Measurements from ENCODE around the gene TSHZ1.

Gene TSHZ1

GRCh38 chr18:75223687-75224347 lies 13.2 kb downstream of the TSHZ1 start:
- DNase-seq = no peak

GRCh38 chr18:75226286-75226955 lies 15.8 kb downstream of the TSHZ1 start:
- no peak for DNase-seq

GRCh38 chr18:75226956-75227316 lies 16.3 kb downstream of the TSHZ1 start:
- no peak for DNase-seq

GRCh38 chr18:75227535-75228296 lies 17.1 kb downstream of the TSHZ1 start:
- DNase-seq = no peak

GRCh38 chr18:75228967-75229366 lies 18.4 kb downstream of the TSHZ1 start:
- DNase-seq = no peak

GRCh38 chr18:75229437-75229836 lies 18.8 kb downstream of the TSHZ1 start:
- no peak for DNase-seq

GRCh38 chr18:75230163-75231052 lies 19.8 kb downstream of the TSHZ1 start:
- no peak for DNase-seq

- no peak for DNase-seq
Observed at GRCh38 chr18:75231053-75231406, 20.4 kb downstream of the TSHZ1 start.

- DNase-seq = no peak
Observed at GRCh38 chr18:75234901-75235300, 24.3 kb downstream of the TSHZ1 start.

- DNase-seq = no peak
Observed at GRCh38 chr18:75235896-75236295, 25.3 kb downstream of the TSHZ1 start.

- DNase-seq = no peak
Observed at GRCh38 chr18:75238100-75238499, 27.5 kb downstream of the TSHZ1 start.

- DNase-seq = no peak
Observed at GRCh38 chr18:75238786-75239185, 28.2 kb downstream of the TSHZ1 start.

- DNase-seq = peak in 1 of 2 donors; percentile 13
Observed at GRCh38 chr18:75240433-75240832, 29.8 kb downstream of the TSHZ1 start.

GRCh38 chr18:75241705-75242104 lies 31.1 kb downstream of the TSHZ1 start:
- no peak for DNase-seq

GRCh38 chr18:75244351-75245313 lies 34.0 kb downstream of the TSHZ1 start:
- peak in 1 of 2 donors; percentile 42 for DNase-seq

GRCh38 chr18:75246721-75247610 lies 36.4 kb downstream of the TSHZ1 start:
- no peak for DNase-seq

- peak in 1 of 2 donors; percentile 61 for DNase-seq
Observed at GRCh38 chr18:75247611-75248421, 37.2 kb downstream of the TSHZ1 start.

GRCh38 chr18:75248426-75249174 lies 38.0 kb downstream of the TSHZ1 start:
- DNase-seq = no peak

- DNase-seq = no peak
Observed at GRCh38 chr18:75249175-75249518, 38.5 kb downstream of the TSHZ1 start.

Measured in CD4-positive, alpha-beta T cell treated with Interferon alpha-2 for 1 hour (primary cell).